ENCODE results near the gene ZMPSTE24.

GRCh38 chr1:40264354-40264781 lies 6.3 kb downstream of the ZMPSTE24 start:
- TF ChIP-seq CTCF (IDR thresholded peaks at IDR 0.05) (no peak), POLR2A (IDR thresholded peaks at IDR 0.05) (no peak)

Data from Peyer's patch (tissue), 4 donors.